SK-N-SH treated with all-trans-retinoic acid at 6 μM for 48 hours (cell line): ENCODE results near the gene AUNIP.

Experiments used
- CSDC2 ChIP-seq: fragments of 250-450 bp; sonication (Bioruptor Pico); IDR thresholded peaks from 2 replicates; pipeline ENCODE4 v1.5.0; 2020; ENCODE audit warnings: mild to moderate bottlenecking, moderate library complexity
- RARB ChIP-seq: fragments of 250-450 bp; sonication (Bioruptor Pico); IDR thresholded peaks from 2 replicates; pipeline ENCODE4 v1.8.0; 2021; ENCODE audit warnings: mild to moderate bottlenecking, moderate library complexity
- ZFP3 ChIP-seq: fragments of 250-450 bp; sonication (Bioruptor Pico); IDR thresholded peaks from 2 replicates; pipeline ENCODE4 v1.5.0; 2020; ENCODE audit warnings: mild to moderate bottlenecking, moderate library complexity
- TF ChIP-seq, protein P1 (sequence below): fragments of 250-450 bp; sonication (Bioruptor Pico); IDR thresholded peaks from 2 replicates; pipeline ENCODE4 v1.8.0; 2020; ENCODE audit warnings: mild to moderate bottlenecking, moderate library complexity, borderline replicate concordance

- TF ChIP-seq RARB (CRISPR knock-in tag) (no peak), CSDC2 (CRISPR knock-in tag) (no peak), ZFP3 (no peak)
- TF ChIP-seq, protein P1, sequence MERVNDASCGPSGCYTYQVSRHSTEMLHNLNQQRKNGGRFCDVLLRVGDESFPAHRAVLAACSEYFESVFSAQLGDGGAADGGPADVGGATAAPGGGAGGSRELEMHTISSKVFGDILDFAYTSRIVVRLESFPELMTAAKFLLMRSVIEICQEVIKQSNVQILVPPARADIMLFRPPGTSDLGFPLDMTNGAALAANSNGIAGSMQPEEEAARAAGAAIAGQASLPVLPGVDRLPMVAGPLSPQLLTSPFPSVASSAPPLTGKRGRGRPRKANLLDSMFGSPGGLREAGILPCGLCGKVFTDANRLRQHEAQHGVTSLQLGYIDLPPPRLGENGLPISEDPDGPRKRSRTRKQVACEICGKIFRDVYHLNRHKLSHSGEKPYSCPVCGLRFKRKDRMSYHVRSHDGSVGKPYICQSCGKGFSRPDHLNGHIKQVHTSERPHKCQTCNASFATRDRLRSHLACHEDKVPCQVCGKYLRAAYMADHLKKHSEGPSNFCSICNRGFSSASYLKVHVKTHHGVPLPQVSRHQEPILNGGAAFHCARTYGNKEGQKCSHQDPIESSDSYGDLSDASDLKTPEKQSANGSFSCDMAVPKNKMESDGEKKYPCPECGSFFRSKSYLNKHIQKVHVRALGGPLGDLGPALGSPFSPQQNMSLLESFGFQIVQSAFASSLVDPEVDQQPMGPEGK (CRISPR knock-in tag), result no peak
Measured at GRCh38 chr1:25820247-25821111, 38.8 kb downstream of the AUNIP start.
